Lung microvascular endothelial cell (primary cell): ENCODE data around the gene EYA3. TPM values are rescaled to one million over a fixed set of nuclear protein-coding genes. Genes with fewer than 3 reads are reported as not detected.

Experiments used
- DNase-seq, 2 donors: peaks; one replicate each; pipeline versions ENCODE4 v3.0.0 to v3.0.0-alpha.2; 2010; ENCODE audit warnings: low read depth in 2 of 2
- total RNA-seq: library from RNA; depleted of rRNA; stranded (reverse); fragments of >200 nt; gene quantifications from 2 replicates; pipeline ENCODE4 v1.2.1, GENCODE V29; 2014

Gene EYA3
- total RNA-seq, 1 donor from 2014 or later = 8.5 TPM

GRCh38 chr1:28113242-28113572 lies 24.8 kb upstream of the EYA3 start:
- DNase-seq = no peak

- peak; percentile 8 to 95 for DNase-seq
These were observed 24.2 kb upstream of the EYA3 start for GRCh38 chr1:28112388-28113241.

- DNase-seq = peak in 1 of 2 donors; percentile 31
These were observed 22.7 kb upstream of the EYA3 start for GRCh38 chr1:28111157-28111556.

GRCh38 chr1:28110555-28110954 lies 22.1 kb upstream of the EYA3 start:
- DNase-seq = peak in 1 of 2 donors; percentile 87

- no peak for DNase-seq
These were observed 21.2 kb upstream of the EYA3 start for GRCh38 chr1:28109639-28110038.

GRCh38 chr1:28108001-28108400 lies 19.6 kb upstream of the EYA3 start:
- no peak for DNase-seq

- peak; percentile 28 to 61 for DNase-seq
These were observed 16.6 kb upstream of the EYA3 start for GRCh38 chr1:28104866-28105467.

GRCh38 chr1:28102189-28102588 lies 13.8 kb upstream of the EYA3 start:
- DNase-seq = no peak

GRCh38 chr1:28099050-28099769 lies 10.8 kb upstream of the EYA3 start:
- no peak for DNase-seq

- no peak for DNase-seq
These were observed 8.7 kb upstream of the EYA3 start for GRCh38 chr1:28097100-28097472.

- DNase-seq = peak in 1 of 2 donors; percentile 12
These were observed 8.0 kb upstream of the EYA3 start for GRCh38 chr1:28096210-28097099.

- DNase-seq = peak; percentile 74 to 79
These were observed 2.8 kb upstream of the EYA3 start for GRCh38 chr1:28091043-28091781.

GRCh38 chr1:28087614-28088167 lies 719 bp downstream of the EYA3 start:
- DNase-seq = peak; percentile 28 to 63

GRCh38 chr1:28086651-28087050 lies 1.8 kb downstream of the EYA3 start:
- DNase-seq = no peak

- no peak for DNase-seq
These were observed 3.3 kb downstream of the EYA3 start for GRCh38 chr1:28085129-28085528.

GRCh38 chr1:28083876-28084275 lies 4.5 kb downstream of the EYA3 start:
- no peak for DNase-seq

- peak; percentile 50 to 62 for DNase-seq
These were observed 9.5 kb downstream of the EYA3 start for GRCh38 chr1:28078680-28079626.

GRCh38 chr1:28078262-28078661 lies 10.1 kb downstream of the EYA3 start:
- no peak for DNase-seq

GRCh38 chr1:28074892-28075511 lies 13.4 kb downstream of the EYA3 start:
- no peak for DNase-seq
